MM.1S (cell line): ENCODE measurements around the gene SYNE2.

Experiments
- EZH2 ChIP-seq: fragments of 300-600 bp; sonication (generic); optimal IDR thresholded peaks from 2 replicates; pipeline ENCODE3; 2017; ENCODE audit warnings: low read depth, mild to moderate bottlenecking, antibody characterized with exemption, low read length, mixed read lengths
- TF ChIP-seq, protein P1 (sequence below): fragments of 300-600 bp; sonication (generic); IDR thresholded peaks from 2 replicates; pipeline ENCODE4 v1.5.1; 2016; ENCODE audit warnings: antibody characterized with exemption, low read length, mixed read lengths

DNA sequence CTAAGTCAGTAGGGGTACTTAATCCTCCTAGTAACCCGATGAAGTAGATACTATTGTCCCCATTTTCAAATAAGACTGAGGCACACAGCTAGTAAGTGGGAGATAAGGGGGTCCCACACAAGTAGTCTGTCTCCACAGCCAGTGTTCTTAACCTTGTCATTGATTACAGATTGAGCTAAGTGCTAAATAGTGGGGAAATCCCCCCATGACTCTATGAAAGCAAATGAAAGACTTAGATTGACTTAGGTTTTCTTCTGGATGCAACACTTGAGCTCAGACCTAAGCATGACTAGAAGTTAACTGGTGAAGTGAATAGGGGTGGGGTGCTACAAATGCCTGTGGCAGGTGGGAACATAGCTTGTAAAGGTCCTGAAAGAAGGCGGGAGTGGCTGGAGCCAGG lies 73.8 kb downstream of the SYNE2 start:
- TF ChIP-seq, protein P1, sequence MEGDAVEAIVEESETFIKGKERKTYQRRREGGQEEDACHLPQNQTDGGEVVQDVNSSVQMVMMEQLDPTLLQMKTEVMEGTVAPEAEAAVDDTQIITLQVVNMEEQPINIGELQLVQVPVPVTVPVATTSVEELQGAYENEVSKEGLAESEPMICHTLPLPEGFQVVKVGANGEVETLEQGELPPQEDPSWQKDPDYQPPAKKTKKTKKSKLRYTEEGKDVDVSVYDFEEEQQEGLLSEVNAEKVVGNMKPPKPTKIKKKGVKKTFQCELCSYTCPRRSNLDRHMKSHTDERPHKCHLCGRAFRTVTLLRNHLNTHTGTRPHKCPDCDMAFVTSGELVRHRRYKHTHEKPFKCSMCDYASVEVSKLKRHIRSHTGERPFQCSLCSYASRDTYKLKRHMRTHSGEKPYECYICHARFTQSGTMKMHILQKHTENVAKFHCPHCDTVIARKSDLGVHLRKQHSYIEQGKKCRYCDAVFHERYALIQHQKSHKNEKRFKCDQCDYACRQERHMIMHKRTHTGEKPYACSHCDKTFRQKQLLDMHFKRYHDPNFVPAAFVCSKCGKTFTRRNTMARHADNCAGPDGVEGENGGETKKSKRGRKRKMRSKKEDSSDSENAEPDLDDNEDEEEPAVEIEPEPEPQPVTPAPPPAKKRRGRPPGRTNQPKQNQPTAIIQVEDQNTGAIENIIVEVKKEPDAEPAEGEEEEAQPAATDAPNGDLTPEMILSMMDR = no peak
- TF ChIP-seq EZH2 = no peak
